HEK293T (cell line): Measurements from ENCODE around the gene TTC33.

ENCODE experiments used
- ARNT ChIP-seq: fragments of 450-650 bp; IDR thresholded peaks from 2 replicates; pipeline ENCODE4 v1.6.1; 2017; ENCODE audit warnings: mild to moderate bottlenecking
- BHLHE40 ChIP-seq: fragments of 450-650 bp; IDR thresholded peaks from 2 replicates; pipeline ENCODE4 v1.6.1; 2016; ENCODE audit warnings: mild to moderate bottlenecking, moderate library complexity, borderline replicate concordance
- CTBP1 ChIP-seq: fragments of 450-650 bp; IDR thresholded peaks from 2 replicates; pipeline ENCODE4 v1.6.1; 2016; ENCODE audit warnings: borderline replicate concordance
- ELF4 ChIP-seq: fragments of 450-650 bp; IDR thresholded peaks from 2 replicates; pipeline ENCODE4 v1.6.1; 2017; ENCODE audit warnings: antibody characterized with exemption
- FOXA1 ChIP-seq: fragments of 450-650 bp; IDR thresholded peaks from 2 replicates; pipeline ENCODE4 v1.6.1; 2016; ENCODE audit warnings: mild to moderate bottlenecking
- FOXK2 ChIP-seq: fragments of 450-650 bp; IDR thresholded peaks from 2 replicates; pipeline ENCODE4 v1.6.1; 2016; ENCODE audit warnings: mild to moderate bottlenecking
- HDGF ChIP-seq: fragments of 450-650 bp; IDR thresholded peaks from 2 replicates; pipeline ENCODE4 v1.6.1; 2017; ENCODE audit warnings: antibody characterized with exemption, borderline replicate concordance
- SP1 ChIP-seq: fragments of 450-650 bp; IDR thresholded peaks from 2 replicates; pipeline ENCODE4 v1.6.1; 2017
- TARDBP ChIP-seq: fragments of 450-650 bp; IDR thresholded peaks from 2 replicates; pipeline ENCODE4 v1.6.1; 2016
- TF ChIP-seq, protein P1 (sequence below): fragments of 450-650 bp; IDR thresholded peaks from 2 replicates; pipeline ENCODE4 v1.6.1; 2016

GRCh38 chr5:40474250-40474649 lies 281.5 kb downstream of the TTC33 start:
- no peak for TF ChIP-seq SP1
- no peak for TF ChIP-seq ELF4
- no peak for TF ChIP-seq BHLHE40
- TF ChIP-seq FOXK2 = no peak
- no peak for TF ChIP-seq HDGF
- TF ChIP-seq, protein P1, sequence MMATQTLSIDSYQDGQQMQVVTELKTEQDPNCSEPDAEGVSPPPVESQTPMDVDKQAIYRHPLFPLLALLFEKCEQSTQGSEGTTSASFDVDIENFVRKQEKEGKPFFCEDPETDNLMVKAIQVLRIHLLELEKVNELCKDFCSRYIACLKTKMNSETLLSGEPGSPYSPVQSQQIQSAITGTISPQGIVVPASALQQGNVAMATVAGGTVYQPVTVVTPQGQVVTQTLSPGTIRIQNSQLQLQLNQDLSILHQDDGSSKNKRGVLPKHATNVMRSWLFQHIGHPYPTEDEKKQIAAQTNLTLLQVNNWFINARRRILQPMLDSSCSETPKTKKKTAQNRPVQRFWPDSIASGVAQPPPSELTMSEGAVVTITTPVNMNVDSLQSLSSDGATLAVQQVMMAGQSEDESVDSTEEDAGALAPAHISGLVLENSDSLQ = no peak
- TF ChIP-seq ARNT = no peak
- TF ChIP-seq FOXA1 = no peak
- no peak for TF ChIP-seq CTBP1
- TF ChIP-seq TARDBP = no peak
